HUES48 (cell line): ENCODE measurements around the gene TES.
A peak's percentile ranks its signal among the peaks of the same experiment; 100 is the strongest.

ENCODE experiments used
- H3K27ac ChIP-seq: one replicate; pipeline ENCODE4 v1.7.0; 2013; ENCODE audit warnings: low read depth, low read length, inconsistent platforms
- H3K27me3 ChIP-seq: 2 replicates; pipeline ENCODE4 v1.6.1; 2013; ENCODE audit warnings: mild to moderate bottlenecking, low read length; ENCODE audit not compliant: control insufficient read depth, insufficient read depth
- H3K36me3 ChIP-seq: 2 replicates; pipeline ENCODE4 v1.6.1; 2013; ENCODE audit warnings: low read length; ENCODE audit not compliant: control insufficient read depth, insufficient read depth
- H3K4me1 ChIP-seq: 2 replicates; pipeline ENCODE4 v1.6.1; 2013; ENCODE audit warnings: mild to moderate bottlenecking, low read length; ENCODE audit not compliant: control insufficient read depth, insufficient read depth
- H3K4me3 ChIP-seq: 2 replicates; pipeline ENCODE4 v1.5.1; 2013; ENCODE audit warnings: mild to moderate bottlenecking, low read depth, low read length
- H3K9ac ChIP-seq: 2 replicates; pipeline ENCODE4 v1.6.1; 2013; ENCODE audit warnings: mild to moderate bottlenecking, low read depth, low read length, moderate library complexity
- H3K9me3 ChIP-seq: 2 replicates; pipeline ENCODE4 v1.6.1; 2013; ENCODE audit warnings: low read length; ENCODE audit not compliant: control insufficient read depth, insufficient read depth

TES gene

GRCh38 chr7:116210345-116211005 is at the start of gene TES:
TSS of gene TES (plus strand) at chr7:116210539. CDS start at chr7:116210708, 169 bp downstream.
- H3K27ac ChIP-seq: peak within 1 kb of the TSS; percentile 84
- peak within 1 kb of the TSS; percentile 93 for H3K4me3 ChIP-seq
- H3K36me3 ChIP-seq: no peaks in the 10 kb centered on the region
- H3K27me3 ChIP-seq: peaks cover 17% of the 10 kb centered on the region
- H3K9ac ChIP-seq: peak within 1 kb of the TSS; percentile 76
- no peaks in the 10 kb centered on the region for H3K9me3 ChIP-seq
- H3K4me1 ChIP-seq: peaks cover 4% of the 10 kb centered on the region; the same call in 1 of the 2 replicates

- Histone ChIP-seq H3K27ac (no peak overlapping the region), H3K27me3 (no peaks in the 10 kb centered on the region), H3K4me1 (peaks cover 8% of the 10 kb centered on the region)
Observed at GRCh38 chr7:116161728-116162127, 48.6 kb upstream of the TES start.

GRCh38 chr7:116162254-116162653 is 48.1 kb upstream of the TES start:
- H3K4me1 ChIP-seq: peaks cover 8% of the 10 kb centered on the region
- no peak overlapping the region for H3K4me3 ChIP-seq
- H3K9ac ChIP-seq: no peak overlapping the region
- no peaks in the 10 kb centered on the region for H3K9me3 ChIP-seq
- no peak overlapping the region for H3K27ac ChIP-seq
- H3K27me3 ChIP-seq: no peaks in the 10 kb centered on the region
- no peaks in the 10 kb centered on the region for H3K36me3 ChIP-seq

More at GRCh38 chr7:116161728-116162127, 48.6 kb upstream of the TES start:
- no peaks in the 10 kb centered on the region for H3K36me3 ChIP-seq
- no peak overlapping the region for H3K9ac ChIP-seq
- no peak overlapping the region for H3K4me3 ChIP-seq
- no peaks in the 10 kb centered on the region for H3K9me3 ChIP-seq

- Histone ChIP-seq H3K9me3 (no peaks in the 10 kb centered on the region), H3K9ac (no peak overlapping the region), H3K4me3 (no peak overlapping the region), H3K4me1 (peaks cover 8% of the 10 kb centered on the region), H3K27ac (no peak overlapping the region), H3K27me3 (no peaks in the 10 kb centered on the region), H3K36me3 (no peaks in the 10 kb centered on the region)
Observed at GRCh38 chr7:116162992-116163391, 47.3 kb upstream of the TES start.

- Histone ChIP-seq H3K4me3 (no peak overlapping the region), H3K4me1 (peaks cover 8% of the 10 kb centered on the region), H3K27me3 (no peaks in the 10 kb centered on the region), H3K27ac (no peak overlapping the region), H3K9me3 (no peaks in the 10 kb centered on the region), H3K9ac (no peak overlapping the region), H3K36me3 (no peaks in the 10 kb centered on the region)
Observed at GRCh38 chr7:116164552-116165306, 45.6 kb upstream of the TES start.

- Histone ChIP-seq H3K27ac (no peak overlapping the region), H3K9me3 (no peaks in the 10 kb centered on the region), H3K27me3 (no peaks in the 10 kb centered on the region), H3K4me1 (peaks cover 8% of the 10 kb centered on the region), H3K36me3 (no peaks in the 10 kb centered on the region), H3K4me3 (no peak overlapping the region), H3K9ac (no peak overlapping the region)
Observed at GRCh38 chr7:116165717-116166116, 44.6 kb upstream of the TES start.

GRCh38 chr7:116166156-116166555 is 44.2 kb upstream of the TES start:
- Histone ChIP-seq H3K4me1 (peaks cover 8% of the 10 kb centered on the region), H3K9me3 (no peaks in the 10 kb centered on the region), H3K9ac (no peak overlapping the region), H3K4me3 (no peak overlapping the region), H3K27ac (no peak overlapping the region), H3K27me3 (no peaks in the 10 kb centered on the region), H3K36me3 (no peaks in the 10 kb centered on the region)

- Histone ChIP-seq H3K9ac (no peak overlapping the region), H3K27ac (no peak overlapping the region), H3K4me3 (no peak overlapping the region), H3K27me3 (peaks cover 6% of the 10 kb centered on the region; the same call in 1 of the 2 replicates), H3K9me3 (no peaks in the 10 kb centered on the region), H3K4me1 (no peaks in the 10 kb centered on the region), H3K36me3 (no peaks in the 10 kb centered on the region)
Observed at GRCh38 chr7:116167177-116167576, 43.2 kb upstream of the TES start.

- H3K9me3 ChIP-seq: no peaks in the 10 kb centered on the region
- no peaks in the 10 kb centered on the region for H3K36me3 ChIP-seq
- H3K27me3 ChIP-seq: peaks cover 9% of the 10 kb centered on the region; the same call in 1 of the 2 replicates
- H3K4me1 ChIP-seq: peaks cover 8% of the 10 kb centered on the region
- H3K27ac ChIP-seq: no peak overlapping the region
- H3K9ac ChIP-seq: no peak overlapping the region
- H3K4me3 ChIP-seq: no peak overlapping the region
Observed at GRCh38 chr7:116169060-116169459, 41.3 kb upstream of the TES start.

GRCh38 chr7:116170180-116170579 is 40.2 kb upstream of the TES start:
- H3K4me1 ChIP-seq: peaks cover 8% of the 10 kb centered on the region

GRCh38 chr7:116171094-116171493 is 39.2 kb upstream of the TES start:
- H3K9ac ChIP-seq: no peak overlapping the region
- H3K4me1 ChIP-seq: peaks cover 8% of the 10 kb centered on the region
- H3K27ac ChIP-seq: no peak overlapping the region
- H3K27me3 ChIP-seq: peaks cover 9% of the 10 kb centered on the region; the same call in 1 of the 2 replicates
- no peaks in the 10 kb centered on the region for H3K36me3 ChIP-seq
- H3K9me3 ChIP-seq: no peaks in the 10 kb centered on the region
- H3K4me3 ChIP-seq: no peak overlapping the region

More at GRCh38 chr7:116170180-116170579, 40.2 kb upstream of the TES start:
- Histone ChIP-seq H3K9me3 (no peaks in the 10 kb centered on the region), H3K9ac (no peak overlapping the region), H3K36me3 (no peaks in the 10 kb centered on the region), H3K4me3 (no peak overlapping the region), H3K27ac (no peak overlapping the region), H3K27me3 (peaks cover 9% of the 10 kb centered on the region; the same call in 1 of the 2 replicates)
